Heart left ventricle (tissue), 13 donors: ENCODE measurements around the gene RPAP3.

Experiments
- POLR2A ChIP-seq, 2 donors: fragments of 450-650 bp; IDR thresholded peaks; one replicate each; pipeline ENCODE4 v1.6.1; 2017; ENCODE audit warnings: antibody characterized with exemption in 2 of 2, mild to moderate bottlenecking in 2 of 2, moderate library complexity in 2 of 2
- TF ChIP-seq, protein P1 (sequence below), 12 donors: fragments of 200-600 bp; sonication (generic) in 4 of 12; IDR thresholded peaks; one replicate each; pipeline versions ENCODE4 v1.5.0 to v1.8.0; 2018 to 2022; ENCODE audit warnings: antibody characterized with exemption in 12 of 12, mild to moderate bottlenecking in 5 of 12
- donor health status: ischemic (EF 13 %, LVEDD 7.1; RV severe dilation, severe dysfunction).
- donor health status: DM: no; HTN: yes; CAD: no.
- donor health status: DM: no; HTN: no; CAD: no.
- donor health status: ischemic (EF 25% LVEDD 6.9; RV normal size, moderate dysfunction).
- donor health status: ischemic (EF 25% LVEDD 5.7; RV mildly dilated, moderate dysfunction).
- donor health status: ischemic (EF 35%, LVEDD 5.7; RV mildly dilated, moderate dysfunction).
- donor health status: nonischemic (EF 11% LVEDD 7.7; RV severe dilation, severe dysfunction).
- donor health status: DM: yes; HTN: yes; CAD: no.
- donor health status: PGD.
- donor health status: ischemic (EF 29% LVEDD 5.4; RV normal size, mild dysfunction).
- donor health status: nonischemic (EF 23%, LVEDD 6.1; RV moderate dilation, normal function).

DNA sequence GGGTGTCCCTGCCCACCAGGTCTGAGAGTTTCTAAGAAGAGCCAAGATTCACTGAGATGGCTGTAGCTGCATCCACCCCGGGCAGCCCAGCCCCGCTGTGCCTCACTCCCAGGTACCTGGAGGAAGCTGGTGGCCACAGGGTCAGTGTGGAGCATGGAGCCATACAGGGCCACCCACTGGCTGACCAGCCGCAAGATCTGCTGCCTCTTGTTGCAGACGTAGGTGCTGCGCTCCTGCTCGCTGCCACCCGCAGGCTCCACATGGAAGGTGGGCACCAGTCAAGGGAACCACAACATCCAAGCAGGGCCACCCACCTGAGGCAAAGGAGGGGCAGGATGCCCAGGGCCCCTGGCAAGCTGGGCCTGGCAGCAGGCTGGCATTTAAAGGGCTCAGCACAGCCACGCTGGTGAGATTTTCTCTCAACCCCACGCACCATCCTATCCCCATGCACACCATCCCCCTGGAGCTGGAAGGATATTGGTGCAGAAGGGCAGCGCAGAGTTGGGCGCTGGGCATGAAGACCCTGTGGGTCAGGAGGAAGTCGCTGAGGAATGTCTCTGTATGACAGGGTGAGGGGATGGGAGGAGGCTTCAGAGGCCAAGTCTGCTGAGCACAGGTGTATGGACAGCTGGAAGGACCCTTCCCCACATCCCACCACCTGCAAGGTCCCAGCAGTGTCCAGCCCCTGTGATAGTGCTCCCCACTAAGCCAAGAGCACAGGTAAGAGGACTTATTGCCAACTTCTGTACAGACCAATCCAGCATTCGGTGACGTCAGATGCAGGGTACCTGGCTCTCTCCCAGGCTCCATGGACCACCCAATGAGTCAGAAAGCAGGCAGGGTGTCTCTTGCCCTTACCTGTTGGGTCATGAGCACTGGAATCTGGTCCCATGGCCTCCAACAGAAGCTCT, 42.0 kb upstream of the RPAP3 start:
- TF ChIP-seq, protein P1, sequence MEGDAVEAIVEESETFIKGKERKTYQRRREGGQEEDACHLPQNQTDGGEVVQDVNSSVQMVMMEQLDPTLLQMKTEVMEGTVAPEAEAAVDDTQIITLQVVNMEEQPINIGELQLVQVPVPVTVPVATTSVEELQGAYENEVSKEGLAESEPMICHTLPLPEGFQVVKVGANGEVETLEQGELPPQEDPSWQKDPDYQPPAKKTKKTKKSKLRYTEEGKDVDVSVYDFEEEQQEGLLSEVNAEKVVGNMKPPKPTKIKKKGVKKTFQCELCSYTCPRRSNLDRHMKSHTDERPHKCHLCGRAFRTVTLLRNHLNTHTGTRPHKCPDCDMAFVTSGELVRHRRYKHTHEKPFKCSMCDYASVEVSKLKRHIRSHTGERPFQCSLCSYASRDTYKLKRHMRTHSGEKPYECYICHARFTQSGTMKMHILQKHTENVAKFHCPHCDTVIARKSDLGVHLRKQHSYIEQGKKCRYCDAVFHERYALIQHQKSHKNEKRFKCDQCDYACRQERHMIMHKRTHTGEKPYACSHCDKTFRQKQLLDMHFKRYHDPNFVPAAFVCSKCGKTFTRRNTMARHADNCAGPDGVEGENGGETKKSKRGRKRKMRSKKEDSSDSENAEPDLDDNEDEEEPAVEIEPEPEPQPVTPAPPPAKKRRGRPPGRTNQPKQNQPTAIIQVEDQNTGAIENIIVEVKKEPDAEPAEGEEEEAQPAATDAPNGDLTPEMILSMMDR (IDR thresholded peaks at IDR 0.05) = no peak
- TF ChIP-seq POLR2A (IDR thresholded peaks at IDR 0.05) = no peak
